Embryonic facial prominence (tissue), 1 donor: ENCODE results near the gene ADIRF.
"Not testable (repeated sequence)": the region's sequence is repeated elsewhere in the genome, so short reads cannot be mapped to it uniquely, and the experiment has no call there.

ENCODE experiments used
- DNase-seq: peaks from one replicate; pipeline ENCODE4 v3.0.0-alpha.2; 2016; ENCODE audit errors: extremely low spot score

The ADIRF gene

GRCh38 chr10:86979296-86979818 lies 11.1 kb downstream of the ADIRF start:
- no peak for DNase-seq

GRCh38 chr10:86979977-86980448 lies 11.7 kb downstream of the ADIRF start:
- DNase-seq: no peak

- DNase-seq: not testable (repeated sequence)
Measured at GRCh38 chr10:86981020-86981419, 12.7 kb downstream of the ADIRF start.

GRCh38 chr10:86981716-86982115 lies 13.4 kb downstream of the ADIRF start:
- DNase-seq: no peak

- DNase-seq: not testable (repeated sequence)
Measured at GRCh38 chr10:86984498-86984897, 16.2 kb downstream of the ADIRF start.

GRCh38 chr10:86988520-86988919 lies 20.2 kb downstream of the ADIRF start:
- no peak for DNase-seq

- DNase-seq: not testable (repeated sequence)
Measured at GRCh38 chr10:86991362-86991761, 23.1 kb downstream of the ADIRF start.

GRCh38 chr10:86992456-86992855 lies 24.2 kb downstream of the ADIRF start:
- no peak for DNase-seq

GRCh38 chr10:86992929-86993328 lies 24.6 kb downstream of the ADIRF start:
- no peak for DNase-seq

- DNase-seq: not testable (repeated sequence)
Measured at GRCh38 chr10:86999802-87000403, 31.6 kb downstream of the ADIRF start.

- no peak for DNase-seq
Measured at GRCh38 chr10:87000491-87000890, 32.2 kb downstream of the ADIRF start.

- not testable (repeated sequence) for DNase-seq
Measured at GRCh38 chr10:87007124-87007523, 38.8 kb downstream of the ADIRF start.

GRCh38 chr10:87007674-87008073 lies 39.4 kb downstream of the ADIRF start:
- DNase-seq: not testable (repeated sequence)

GRCh38 chr10:87008303-87008702 lies 40.0 kb downstream of the ADIRF start:
- DNase-seq: not testable (repeated sequence)

- DNase-seq: not testable (repeated sequence)
Measured at GRCh38 chr10:87009134-87009696, 40.9 kb downstream of the ADIRF start.

- not testable (repeated sequence) for DNase-seq
Measured at GRCh38 chr10:87013528-87013927, 45.2 kb downstream of the ADIRF start.

- not testable (repeated sequence) for DNase-seq
Measured at GRCh38 chr10:87014986-87015716, 46.9 kb downstream of the ADIRF start.

- DNase-seq: not testable (repeated sequence)
Measured at GRCh38 chr10:87018127-87018526, 49.8 kb downstream of the ADIRF start.

GRCh38 chr10:87019066-87019465 lies 50.8 kb downstream of the ADIRF start:
- not testable (repeated sequence) for DNase-seq

- not testable (repeated sequence) for DNase-seq
Measured at GRCh38 chr10:87019504-87019903, 51.2 kb downstream of the ADIRF start.

- DNase-seq: not testable (repeated sequence)
Measured at GRCh38 chr10:87020056-87020455, 51.8 kb downstream of the ADIRF start, which contains the start of gene FAM25A. TSS of gene FAM25A (plus strand) at chr10:87020294. CDS start at chr10:87020325, 31 bp downstream.
